DMS114 treated with DMSO at 0.1 percent for 48 hours (cell line): ENCODE measurements around the gene LDLRAD3.
"Not testable (repeated sequence)": the region's sequence is repeated elsewhere in the genome, so short reads cannot be mapped to it uniquely, and the experiment has no call there.

Source experiments
- DNase-seq: peaks from one replicate; lab custom pipeline; 2025; ENCODE audit not compliant: unreplicated experiment; lab: John Stamatoyannopoulos, UW

LDLRAD3 gene

GRCh38 chr11:36155770-36156160 lies 211.9 kb downstream of the LDLRAD3 start:
- no peak for DNase-seq

DNA sequence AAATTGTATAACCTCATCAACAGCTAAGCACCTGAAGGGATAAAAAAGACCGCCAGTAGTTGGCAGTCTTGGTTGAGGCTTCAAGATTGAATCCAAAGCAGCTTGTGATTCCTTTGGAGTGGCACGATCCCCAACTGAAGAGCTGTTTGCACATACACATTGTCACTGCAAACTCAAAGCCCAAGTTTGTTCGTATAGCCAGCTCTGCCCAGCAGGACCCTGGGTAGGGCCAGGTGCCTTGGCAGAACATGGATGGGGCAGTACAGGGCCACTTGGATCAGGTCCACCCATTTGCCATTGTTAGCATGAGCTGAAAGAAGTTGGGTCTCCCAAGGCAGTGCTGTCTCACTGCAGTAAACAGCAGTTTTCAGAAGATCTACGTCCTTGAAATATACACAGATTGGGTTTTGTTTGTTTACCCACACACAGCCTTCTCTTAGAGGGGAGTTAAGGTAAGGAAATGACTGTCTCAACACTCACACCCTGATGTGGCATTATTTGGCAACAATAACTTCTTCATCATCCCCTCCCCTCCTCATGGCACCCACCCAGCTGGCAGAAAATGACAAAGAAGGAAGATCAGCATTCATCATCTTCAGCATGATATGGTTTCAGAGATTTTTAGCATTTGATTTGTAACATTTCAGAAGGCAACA lies 212.4 kb downstream of the LDLRAD3 start:
- no peak for DNase-seq

- no peak for DNase-seq
Observed at GRCh38 chr11:36156817-36157519, 213.1 kb downstream of the LDLRAD3 start.

DNA sequence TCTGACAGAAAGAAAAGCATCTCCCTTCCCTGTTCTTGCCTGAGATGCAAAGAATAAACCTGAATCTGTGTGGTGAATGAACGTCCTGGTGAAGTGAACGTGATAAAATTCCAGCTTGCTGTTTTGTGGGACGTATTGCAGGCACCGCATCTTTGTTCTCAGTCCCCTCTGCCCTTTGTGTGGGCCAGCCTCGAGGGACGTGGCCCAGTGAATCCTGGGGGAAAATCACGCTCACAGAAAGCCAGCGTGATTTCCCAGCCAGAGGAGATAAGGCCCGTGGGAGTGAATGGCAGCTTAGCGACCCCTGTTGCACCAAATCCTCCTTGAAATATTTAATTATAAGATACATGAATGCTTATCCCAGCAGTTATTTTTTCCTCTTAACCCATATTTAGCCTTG lies 216.2 kb downstream of the LDLRAD3 start:
- DNase-seq: no peak

DNA sequence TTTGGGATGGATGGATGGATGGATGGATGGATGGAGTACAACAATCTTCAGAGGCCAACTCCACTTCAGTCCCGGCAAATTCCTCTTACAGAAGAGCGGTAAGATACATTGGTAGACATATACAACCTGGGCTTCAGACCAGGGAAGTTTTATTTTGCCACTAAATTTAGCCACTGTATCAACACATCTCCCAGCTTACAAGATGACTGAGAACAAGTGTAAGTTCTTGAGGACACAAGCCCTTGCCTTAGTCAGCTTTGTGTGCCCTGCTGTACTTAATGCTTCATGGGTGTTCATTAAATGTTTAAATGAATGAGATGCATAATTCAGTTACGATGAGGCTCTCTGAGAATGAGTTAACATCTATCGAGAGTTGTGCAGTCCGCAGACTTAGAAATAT lies 217.7 kb downstream of the LDLRAD3 start:
- DNase-seq: no peak

- no peak for DNase-seq
Observed at GRCh38 chr11:36162006-36162882, 218.4 kb downstream of the LDLRAD3 start.

DNA sequence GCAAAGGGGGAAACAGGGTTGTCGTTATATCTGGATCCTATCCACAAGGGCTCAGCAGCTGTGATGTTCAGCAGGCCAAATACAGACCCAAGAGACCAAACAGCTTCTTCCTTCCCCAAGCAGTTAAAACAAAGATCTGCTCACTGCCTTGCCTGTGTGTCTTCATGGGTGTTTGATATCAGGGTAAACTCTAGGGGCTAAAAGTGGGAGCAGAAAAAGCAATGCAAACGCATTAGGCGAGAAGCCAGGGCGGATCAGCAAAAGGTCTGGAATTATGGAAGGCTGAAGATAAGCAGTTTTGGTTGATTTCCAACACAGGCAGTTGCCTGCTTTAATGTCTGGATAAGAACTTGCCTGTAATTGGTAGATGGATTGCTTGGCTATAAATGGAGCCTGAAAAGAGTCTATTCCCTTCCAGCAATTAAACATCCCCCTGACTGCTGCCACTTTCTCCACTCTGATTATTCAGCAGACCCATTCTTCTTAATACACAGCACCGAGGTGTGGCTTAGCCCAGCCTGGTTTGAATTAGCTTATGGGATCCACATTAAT lies 219.1 kb downstream of the LDLRAD3 start:
- no peak for DNase-seq

DNA sequence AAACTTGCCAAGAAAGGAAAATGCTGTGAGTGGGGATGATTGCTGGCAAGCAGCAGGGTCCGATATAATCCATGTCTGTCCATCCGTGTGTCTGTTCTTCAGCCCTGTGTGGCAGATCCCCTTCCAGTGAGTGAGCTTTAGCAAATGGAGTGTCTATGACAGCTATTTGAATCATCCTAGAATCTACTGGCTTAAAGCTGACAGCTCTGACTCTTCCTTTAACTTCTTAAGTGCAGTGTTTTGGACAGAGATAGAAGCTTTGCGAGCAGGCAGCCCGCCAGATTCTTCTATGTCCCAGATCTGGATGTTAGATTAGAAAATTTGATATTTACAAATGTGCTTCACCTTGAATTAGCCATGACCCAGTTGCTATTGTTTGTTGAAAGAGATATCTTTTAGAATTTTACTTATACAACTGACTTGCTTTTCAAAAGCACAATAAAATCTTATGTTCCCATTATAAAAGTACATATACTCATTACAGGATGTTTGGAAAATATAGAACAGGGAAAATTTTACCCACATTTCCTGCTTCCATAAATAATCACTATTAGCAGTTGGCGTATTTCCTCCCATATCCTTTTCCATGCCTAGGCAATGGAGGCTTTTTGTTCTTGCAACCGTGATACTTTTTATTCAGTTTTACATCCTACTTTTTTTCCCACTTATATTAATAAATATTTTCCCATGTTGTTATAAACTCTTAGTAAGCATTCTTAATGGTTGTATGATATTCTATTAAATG lies 220.8 kb downstream of the LDLRAD3 start:
- no peak for DNase-seq

- no peak for DNase-seq
Observed at GRCh38 chr11:36165621-36166397, 221.9 kb downstream of the LDLRAD3 start.

- DNase-seq: no peak
Observed at GRCh38 chr11:36167073-36167472, 223.2 kb downstream of the LDLRAD3 start.

- DNase-seq: no peak
Observed at GRCh38 chr11:36167729-36168128, 223.9 kb downstream of the LDLRAD3 start.

DNA sequence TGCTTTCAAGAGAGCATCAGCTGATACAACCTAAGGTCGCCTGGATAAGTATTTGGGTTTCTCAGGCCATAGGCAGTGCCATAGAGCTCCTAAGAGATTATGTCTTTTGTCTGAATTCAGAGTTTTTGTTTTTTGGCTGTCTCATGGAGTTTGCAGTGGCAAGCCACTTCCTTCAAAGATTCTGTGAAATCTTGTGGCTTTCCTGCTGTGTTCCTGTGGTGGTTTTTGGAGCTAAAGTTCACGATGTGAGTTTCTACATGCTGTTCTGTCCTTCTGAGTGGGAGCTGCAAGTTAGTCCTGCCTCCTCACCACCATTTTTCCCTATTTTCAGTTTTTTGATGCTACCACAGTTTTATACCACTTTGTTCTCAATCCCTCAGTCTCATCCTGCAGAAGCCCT lies 234.0 kb downstream of the LDLRAD3 start:
- DNase-seq: no peak

DNA sequence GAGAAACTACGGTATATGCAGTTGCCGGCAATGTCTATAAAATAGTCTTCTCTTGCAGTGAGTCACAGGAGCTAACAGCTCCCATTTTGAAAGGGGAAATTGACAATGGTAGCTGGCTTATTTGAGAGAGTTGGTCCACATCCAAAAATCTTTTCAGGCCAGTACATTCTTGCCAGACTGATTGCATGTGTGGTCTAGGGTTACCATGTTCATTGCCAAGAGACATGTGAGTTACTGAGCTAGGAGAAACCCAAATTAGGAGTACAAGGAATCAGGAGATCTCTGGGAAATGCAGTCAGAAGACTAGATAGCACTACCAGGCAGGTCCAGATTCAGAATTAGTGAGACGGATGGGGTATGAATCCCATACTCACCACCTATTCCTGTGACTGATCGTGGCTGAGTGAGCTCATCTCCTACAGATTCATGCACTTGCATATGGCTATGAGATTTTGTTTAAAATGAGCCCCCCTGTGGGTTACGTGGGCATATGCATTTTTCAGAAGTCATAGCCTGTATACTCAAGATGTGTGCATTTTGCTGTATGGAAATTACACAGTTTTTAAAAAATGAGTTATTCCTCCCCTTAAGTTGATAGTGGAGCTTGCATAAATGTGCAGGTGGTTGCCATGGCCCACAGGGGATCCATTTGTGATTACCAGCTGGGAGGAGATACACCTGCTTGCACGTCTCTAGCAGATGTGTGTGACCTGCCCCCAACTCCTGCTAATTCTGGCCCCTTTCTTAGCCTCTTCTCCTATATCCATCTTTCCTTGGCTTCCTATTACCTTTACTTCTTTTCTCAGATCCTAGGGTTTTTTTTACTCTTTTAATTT lies 242.7 kb downstream of the LDLRAD3 start:
- DNase-seq: no peak

GRCh38 chr11:36187622-36188021 lies 243.8 kb downstream of the LDLRAD3 start:
- DNase-seq: no peak

- not testable (repeated sequence) for DNase-seq
Observed at GRCh38 chr11:36189735-36190134, 245.9 kb downstream of the LDLRAD3 start.

DNA sequence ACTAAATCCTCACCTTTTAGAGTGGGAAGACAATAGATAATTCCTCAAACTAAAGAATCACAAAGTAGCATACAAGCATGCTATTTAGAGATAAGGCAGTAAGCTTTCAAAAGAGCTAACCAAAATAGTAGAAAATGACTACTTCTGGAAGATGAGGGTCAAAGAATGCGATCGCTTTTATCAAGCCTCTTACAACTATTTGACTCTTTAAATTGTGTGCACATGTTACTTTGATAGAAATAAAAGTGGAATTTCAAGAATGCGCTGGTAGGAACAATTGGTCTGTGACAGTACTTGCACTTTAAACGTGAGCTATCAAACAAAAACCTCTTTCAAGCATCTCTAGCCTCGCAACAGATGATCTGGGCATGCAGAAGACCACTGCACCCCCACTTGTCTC lies 248.1 kb downstream of the LDLRAD3 start:
- no peak for DNase-seq

DNA sequence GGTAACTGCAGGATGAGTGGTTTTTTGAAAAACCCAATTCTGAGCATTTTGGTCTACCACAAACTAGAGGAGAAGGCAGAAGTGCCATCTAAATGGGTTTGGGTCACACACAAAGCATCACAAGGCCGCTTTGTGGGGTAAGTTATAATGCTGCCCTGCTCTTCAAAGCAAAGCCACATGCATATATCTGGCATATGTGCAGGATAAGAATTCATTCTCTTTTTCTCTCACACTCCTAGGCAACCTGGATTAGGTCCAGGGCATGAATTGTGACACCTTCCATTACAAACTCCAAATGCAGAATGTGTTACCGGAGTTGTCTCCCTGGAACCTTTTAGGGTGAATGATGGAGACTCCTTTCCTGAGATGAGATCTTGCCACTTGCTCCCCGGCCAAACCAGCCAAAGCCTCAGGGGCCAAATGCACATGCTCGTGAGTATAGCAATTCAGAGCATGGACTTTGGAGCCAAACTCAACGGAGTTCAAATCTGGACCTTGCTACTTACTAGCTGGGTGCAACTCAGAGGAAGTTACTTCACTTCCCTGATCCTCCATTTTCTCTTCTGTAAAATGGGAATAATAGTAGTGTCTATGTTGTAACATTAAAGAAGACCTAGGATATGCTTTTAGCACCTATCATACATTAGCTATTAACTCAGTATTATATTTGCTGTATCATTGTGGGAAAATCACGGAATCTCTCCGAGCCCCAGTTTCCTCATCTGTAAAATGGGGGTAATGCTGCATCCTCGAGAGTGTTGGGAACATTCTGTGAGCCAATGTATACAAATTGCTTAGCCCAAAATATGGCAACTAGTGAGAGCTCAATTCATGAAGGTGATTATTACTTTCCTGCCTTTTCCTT lies 248.8 kb downstream of the LDLRAD3 start:
- DNase-seq: no peak

- DNase-seq: no peak
Observed at GRCh38 chr11:36193290-36193619, 249.4 kb downstream of the LDLRAD3 start.
